Gastrocnemius medialis (tissue), 4 donors: ENCODE results near the gene PERM1. TPM values are rescaled to one million over a fixed set of nuclear protein-coding genes. Genes with fewer than 3 reads are reported as not detected.

Experiments used
- ATAC-seq, 2 donors: fragments of 150-250 bp; one replicate each; pipeline ENCODE4 v1.9.1; 2016
- DNase-seq, 2 donors: peaks; one replicate each; pipeline ENCODE4 v3.0.0-alpha.2; 2019
- H3K27ac ChIP-seq, 4 donors: fragments of 200-600 bp; sonication (generic); 1 replicate in 1 of 4; 2 replicates in 3 of 4; pipeline ENCODE4 v1.5.1; 2016 to 2018; ENCODE audit warnings: mild to moderate bottlenecking in 2 of 4, moderate library complexity in 1 of 4
- H3K27me3 ChIP-seq, 3 donors: fragments of 200-600 bp; sonication (generic) in 2 of 3; 1 replicate in 1 of 3; 2 replicates in 2 of 3; pipeline versions ENCODE4 v1.5.1 to v1.6.0; 2016 to 2019; ENCODE audit warnings: mild to moderate bottlenecking in 1 of 3, moderate library complexity in 1 of 3
- H3K36me3 ChIP-seq, 2 donors: fragments of 200-600 bp; sonication (generic) in 1 of 2; one replicate each; pipeline ENCODE4 v1.5.1; 2017 to 2018
- H3K4me1 ChIP-seq, 2 donors: fragments of 200-600 bp; sonication (generic) in 1 of 2; one replicate each; pipeline ENCODE4 v1.5.1; 2016 to 2017; ENCODE audit warnings: mild to moderate bottlenecking in 2 of 2
- H3K4me3 ChIP-seq, 4 donors: fragments of 200-600 bp; sonication (generic) in 3 of 4; 1 replicate in 1 of 4; 2 replicates in 3 of 4; pipeline ENCODE4 v1.5.1; 2016 to 2019; ENCODE audit warnings: mild to moderate bottlenecking in 2 of 4
- H3K9me3 ChIP-seq, 3 donors: fragments of 200-600 bp; sonication (generic) in 2 of 3; 1 replicate in 1 of 3; 2 replicates in 2 of 3; pipeline ENCODE4 v1.5.1; 2016 to 2019
- POLR2A ChIP-seq, 2 donors: fragments of 450-650 bp; IDR thresholded peaks; one replicate each; pipeline ENCODE4 v1.6.1; 2017; ENCODE audit warnings: antibody characterized with exemption in 2 of 2, mild to moderate bottlenecking in 2 of 2, moderate library complexity in 2 of 2
- in situ Hi-C, 4 donors: fragments of 200-750 bp; cut with MboI; loops; one replicate each; pipeline versions ENCODE4 v1.15.0 to v1.8.0; 2017; ENCODE audit warnings: low sequenced_read_pairs in 4 of 4
- intact Hi-C: fragments of 100-400 bp; cut with DNase I; formaldehyde crosslinking; loops from one replicate; pipeline ENCODE4 v1.15.1; 2023; ENCODE audit warnings: low total_unique reads
- total RNA-seq, 4 donors: library from RNA; depleted of rRNA; stranded (reverse); fragments of >200 nt; gene quantifications; one replicate each; pipeline versions ENCODE4 v1.1.0 to v1.2.3, GENCODE V29; 2016
- TF ChIP-seq, protein P1 (sequence below), 5 experiments: fragments of 450-650 bp in 3 of 5; fragments of 200-600 bp in 2 of 5; sonication (generic) in 2 of 5; IDR thresholded peaks in 4 of 5; conservative IDR thresholded peaks in 1 of 5; 1 replicate in 4 of 5; 2 replicates in 1 of 5; pipeline ENCODE4 v1.5.1; 2016 to 2019; ENCODE audit warnings: antibody characterized with exemption in 5 of 5, mild to moderate bottlenecking in 3 of 5, moderate library complexity in 3 of 5

PERM1 gene
- total RNA-seq, 4 donors from 2014 or later = 38.9 to 218 (median 98.8) TPM

DNA sequence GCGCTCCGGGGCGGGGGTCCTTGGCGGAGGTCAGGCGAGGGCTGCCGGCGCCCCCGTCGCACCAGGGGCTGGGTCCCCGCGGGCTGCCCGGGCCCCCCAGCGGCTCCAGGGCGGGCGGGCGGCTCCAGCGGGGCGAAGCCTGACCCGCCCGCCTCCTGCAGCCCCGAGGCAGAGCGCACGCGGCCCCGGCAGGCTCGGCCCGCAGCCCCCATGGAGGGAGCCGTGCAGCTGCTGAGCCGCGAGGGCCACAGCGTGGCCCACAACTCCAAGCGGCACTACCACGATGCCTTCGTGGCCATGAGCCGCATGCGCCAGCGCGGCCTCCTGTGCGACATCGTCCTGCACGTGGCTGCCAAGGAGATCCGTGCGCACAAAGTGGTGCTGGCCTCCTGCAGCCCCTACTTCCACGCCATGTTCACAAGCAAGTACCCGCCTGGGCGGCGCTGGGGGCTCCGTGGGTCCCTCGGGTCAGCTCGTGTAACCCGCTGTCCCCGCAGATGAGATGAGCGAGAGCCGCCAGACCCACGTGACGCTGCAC is 20.7 kb downstream of the PERM1 start:
- TF ChIP-seq, protein P1, sequence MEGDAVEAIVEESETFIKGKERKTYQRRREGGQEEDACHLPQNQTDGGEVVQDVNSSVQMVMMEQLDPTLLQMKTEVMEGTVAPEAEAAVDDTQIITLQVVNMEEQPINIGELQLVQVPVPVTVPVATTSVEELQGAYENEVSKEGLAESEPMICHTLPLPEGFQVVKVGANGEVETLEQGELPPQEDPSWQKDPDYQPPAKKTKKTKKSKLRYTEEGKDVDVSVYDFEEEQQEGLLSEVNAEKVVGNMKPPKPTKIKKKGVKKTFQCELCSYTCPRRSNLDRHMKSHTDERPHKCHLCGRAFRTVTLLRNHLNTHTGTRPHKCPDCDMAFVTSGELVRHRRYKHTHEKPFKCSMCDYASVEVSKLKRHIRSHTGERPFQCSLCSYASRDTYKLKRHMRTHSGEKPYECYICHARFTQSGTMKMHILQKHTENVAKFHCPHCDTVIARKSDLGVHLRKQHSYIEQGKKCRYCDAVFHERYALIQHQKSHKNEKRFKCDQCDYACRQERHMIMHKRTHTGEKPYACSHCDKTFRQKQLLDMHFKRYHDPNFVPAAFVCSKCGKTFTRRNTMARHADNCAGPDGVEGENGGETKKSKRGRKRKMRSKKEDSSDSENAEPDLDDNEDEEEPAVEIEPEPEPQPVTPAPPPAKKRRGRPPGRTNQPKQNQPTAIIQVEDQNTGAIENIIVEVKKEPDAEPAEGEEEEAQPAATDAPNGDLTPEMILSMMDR (IDR thresholded peaks at IDR 0.05 in 4 of 5, conservative IDR thresholded peaks at IDR 0.05 in 1 of 5) = no peak
- no peak for TF ChIP-seq POLR2A (IDR thresholded peaks at IDR 0.05)
- H3K9me3 ChIP-seq = no peaks in the 10 kb centered on the region
- in situ Hi-C loops = no loop called here
- no peak overlapping the region for H3K27ac ChIP-seq
- ATAC-seq (no peak), DNase-seq (no peak)
- intact Hi-C loops = loop anchor here (5.0 kb wide), 1 partner anchor 54 kb away; no protein-coding TSS in a partner anchor
- peaks cover 0 to 7% (median 0%) of the 10 kb centered on the region in 3 donors for H3K27me3 ChIP-seq
- peak overlapping the region; percentile 60 to 93 (median 88) for H3K4me3 ChIP-seq
- peaks cover 15 to 26% of the 10 kb centered on the region in 2 donors for H3K4me1 ChIP-seq
- H3K36me3 ChIP-seq = peaks cover 0 to 12% of the 10 kb centered on the region in 2 donors

DNA sequence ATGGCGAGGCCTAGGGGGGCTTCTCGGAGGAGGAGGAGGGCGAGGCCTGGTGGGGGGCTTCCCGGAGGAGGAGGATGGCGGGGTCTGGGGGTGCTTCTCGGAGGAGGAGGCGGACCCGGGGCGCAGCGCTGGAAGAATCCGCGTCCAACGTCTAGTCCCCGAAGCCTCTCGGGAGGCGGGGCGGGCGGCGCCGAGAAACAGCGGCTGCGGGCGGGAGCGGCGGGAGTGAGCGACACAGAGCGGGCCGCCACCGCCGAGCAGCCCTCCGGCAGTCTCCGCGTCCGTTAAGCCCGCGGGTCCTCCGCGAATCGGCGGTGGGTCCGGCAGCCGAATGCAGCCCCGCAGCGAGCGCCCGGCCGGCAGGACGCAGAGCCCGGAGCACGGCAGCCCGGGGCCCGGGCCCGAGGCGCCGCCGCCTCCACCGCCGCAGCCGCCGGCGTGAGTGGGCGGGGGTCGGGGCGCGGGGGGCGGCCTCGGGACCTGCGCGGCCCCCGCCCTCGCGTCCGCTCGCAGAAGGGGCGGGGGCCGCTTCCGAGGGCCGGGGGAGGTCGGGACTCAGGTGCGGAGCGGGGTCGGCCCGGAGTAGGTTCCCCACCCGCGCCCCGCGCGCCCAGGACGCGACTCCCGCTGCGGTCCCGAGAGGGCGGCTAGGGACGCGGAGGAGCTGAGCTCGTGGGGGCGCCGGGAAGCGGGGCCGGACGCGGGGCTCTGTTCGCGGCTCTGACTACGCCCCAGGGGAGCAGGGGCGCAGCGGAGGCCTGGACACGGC is 21.3 kb downstream of the PERM1 start, which contains the start of gene KLHL17:
Gene KLHL17 (plus strand): TSS at position 222 of the 769 bp plus-strand sequence. CDS start 110 bp downstream, at position 332.
- Histone ChIP-seq H3K4me3 (peak within 1 kb of the TSS; percentile 60 to 93 (median 88)), H3K36me3 (peaks cover 0 to 18% of the 10 kb centered on the region in 2 donors), H3K27ac (peak within 1 kb of the TSS in 1 of 4 donors; percentile 43), H3K27me3 (peaks cover 0 to under 1% (median 0%) of the 10 kb centered on the region in 3 donors), H3K9me3 (no peaks in the 10 kb centered on the region), H3K4me1 (peaks cover 13 to 24% of the 10 kb centered on the region in 2 donors)
- TF ChIP-seq POLR2A (IDR thresholded peaks at IDR 0.05) = no peak
- TF ChIP-seq, protein P1 (IDR thresholded peaks at IDR 0.05 in 4 of 5, conservative IDR thresholded peaks at IDR 0.05 in 1 of 5) = no peak
- intact Hi-C loops = loop anchor here (5.0 kb wide), 1 partner anchor 53 kb away; no protein-coding TSS in a partner anchor
- peak; percentile 45 to 55 for ATAC-seq
- DNase-seq = peak; percentile 46 to 62
- in situ Hi-C loops = no loop called here

DNA sequence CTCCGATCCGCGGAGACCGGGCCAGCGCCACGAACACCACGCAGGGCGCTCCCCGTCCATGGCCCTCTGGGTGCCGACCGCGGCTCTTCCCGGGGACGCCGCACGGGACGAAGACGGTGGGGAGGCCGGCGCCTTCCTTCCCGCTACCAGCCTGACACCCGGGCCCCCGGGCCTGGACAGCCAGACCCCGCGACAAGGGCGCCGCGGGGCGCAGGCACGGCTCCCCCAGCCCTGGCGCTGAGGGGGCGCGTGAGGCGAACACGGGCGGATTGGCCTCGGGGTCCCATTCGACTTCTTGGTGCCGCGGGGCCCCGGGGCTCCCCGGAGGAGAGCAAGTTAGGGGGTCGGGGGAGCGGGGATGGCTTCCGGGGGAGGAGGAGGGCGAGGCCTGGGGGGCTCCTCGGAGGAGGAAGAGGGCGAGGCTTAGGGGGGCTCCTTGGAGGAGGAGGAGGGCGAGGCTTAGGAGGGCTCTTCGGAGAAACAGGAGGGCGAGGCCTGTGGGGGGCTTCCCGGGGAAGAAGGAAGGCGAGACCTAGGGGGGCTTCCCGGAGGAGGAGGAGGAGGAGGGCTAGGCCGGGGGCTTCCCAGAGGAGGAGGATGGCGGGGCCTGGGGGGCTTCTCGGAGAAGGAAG is 22.0 kb downstream of the PERM1 start:
- no peaks in the 10 kb centered on the region for H3K27me3 ChIP-seq
- intact Hi-C loops = loop anchor here (5.0 to 10.0 kb wide), 2 partner anchors 53 to 355 kb away; no protein-coding TSS in a partner anchor
- peak overlapping the region in 1 of 4 donors; percentile 43 for H3K27ac ChIP-seq
- H3K4me1 ChIP-seq = peaks cover 13 to 24% of the 10 kb centered on the region in 2 donors
- ATAC-seq = peak; percentile 11 to 34
- in situ Hi-C loops = no loop called here
- H3K36me3 ChIP-seq = peaks cover 0 to 25% of the 10 kb centered on the region in 2 donors
- H3K4me3 ChIP-seq = peak overlapping the region; percentile 60 to 93 (median 88)
- TF ChIP-seq POLR2A (IDR thresholded peaks at IDR 0.05) = no peak
- TF ChIP-seq, protein P1 (IDR thresholded peaks at IDR 0.05 in 4 of 5, conservative IDR thresholded peaks at IDR 0.05 in 1 of 5) = no peak
- DNase-seq = no peak
- no peaks in the 10 kb centered on the region for H3K9me3 ChIP-seq

DNA sequence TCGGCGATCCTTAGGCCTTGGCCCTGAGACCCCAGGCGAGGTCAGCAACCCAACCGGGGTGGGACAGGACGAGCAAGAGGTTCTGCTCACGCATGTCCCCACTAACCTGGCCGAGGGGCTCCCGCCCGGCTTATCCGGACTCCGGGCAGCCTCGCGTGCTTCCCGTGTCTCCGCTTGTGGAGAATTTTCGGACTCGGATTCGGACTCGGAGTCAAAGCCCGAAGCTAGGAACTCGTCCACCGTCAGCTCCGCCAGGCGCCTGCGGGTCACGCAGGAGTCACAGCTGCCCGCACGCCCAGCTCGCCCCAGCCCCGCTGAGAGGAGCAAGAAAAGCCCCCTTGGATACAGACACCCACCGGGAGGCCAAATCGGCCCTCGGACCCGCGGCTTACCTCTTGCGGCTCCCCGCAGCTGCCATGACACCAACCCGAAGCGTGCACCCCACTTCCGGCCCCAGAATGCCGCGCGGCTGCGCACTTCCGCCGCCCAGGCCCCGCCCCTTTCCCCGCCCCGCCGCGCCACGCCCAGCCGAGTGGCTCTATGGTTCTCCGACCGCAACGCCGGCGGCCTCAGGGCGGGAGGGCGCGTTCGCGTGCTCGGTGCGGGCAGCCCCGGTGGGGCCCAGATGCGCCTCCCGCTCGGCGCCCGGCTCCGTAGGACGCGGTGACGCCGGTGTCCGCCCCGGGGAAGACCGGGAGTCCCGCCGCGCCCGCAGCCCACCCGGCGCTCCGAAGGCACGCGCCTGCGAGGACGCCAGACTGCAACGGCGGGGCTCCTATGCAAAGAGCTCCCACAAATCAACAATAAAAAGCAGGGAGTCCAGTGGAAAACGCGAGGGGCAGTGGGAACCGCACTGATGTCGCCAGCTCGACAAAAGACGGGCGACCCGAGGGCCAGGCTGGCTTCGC is 22.8 kb downstream of the PERM1 start, which contains the start of gene NOC2L:
Gene NOC2L (minus strand): TSS at position 434 of the 908 bp plus-strand sequence. CDS start 16 bp downstream, at position 418.
- Histone ChIP-seq H3K9me3 (no peaks in the 10 kb centered on the region), H3K36me3 (peaks cover 0 to 33% of the 10 kb centered on the region in 2 donors), H3K4me1 (peaks cover 13 to 24% of the 10 kb centered on the region in 2 donors), H3K27ac (peak within 1 kb of the TSS; percentile 69 to 86 (median 78)), H3K27me3 (no peaks in the 10 kb centered on the region), H3K4me3 (peak within 1 kb of the TSS; percentile 83 to 94 (median 92))
- TF ChIP-seq, protein P1 (IDR thresholded peaks at IDR 0.05 in 4 of 5, conservative IDR thresholded peaks at IDR 0.05 in 1 of 5) = no peak
- TF ChIP-seq POLR2A (IDR thresholded peaks at IDR 0.05) = peak; percentile 33 to 69
- intact Hi-C loops = loop anchor here (10.0 kb wide), 1 partner anchor 356 kb away; no protein-coding TSS in a partner anchor
- DNase-seq (peak; percentile 86 to 90), ATAC-seq (peak; percentile 85 to 87)
- in situ Hi-C loops = no loop called here
